ENCODE data around the gene C17orf107.

GRCh38 chr17:4862720-4863119 is 36.6 kb upstream of the C17orf107 start:
- no peak for TF ChIP-seq CTCF (IDR thresholded peaks at IDR 0.05)
- TF ChIP-seq POLR2A (IDR thresholded peaks at IDR 0.05), result no peak

All from esophagus squamous epithelium (tissue), 4 donors.